CD4-positive, alpha-beta memory T cell (primary cell): Measurements from ENCODE around the gene RIPK1. TPM values are rescaled to one million over a fixed set of nuclear protein-coding genes. Genes with fewer than 3 reads are reported as not detected.

Source experiments
- CTCF ChIA-PET: fragments of 350-600 bp; sonication (Branson Sonifier 250); formaldehyde crosslinking; loops from one replicate; lab custom pipeline; 2021; ENCODE audit warnings: inconsistent platforms; ENCODE audit not compliant: partially characterized antibody; lab: Charles Lee
- POLR2A ChIA-PET: fragments of 350-600 bp; sonication (Branson Sonifier 250); formaldehyde crosslinking; loops from one replicate; lab custom pipeline; 2021; ENCODE audit not compliant: partially characterized antibody; lab: Charles Lee
- DNase-seq, 5 donors: peaks; one replicate each; pipeline versions ENCODE4 v3.0.0 to v3.0.0-alpha.2; 2020 to 2022; ENCODE audit warnings: mixed read lengths in 1 of 5
- H3K27ac ChIP-seq: one replicate; pipeline ENCODE4 v1.7.0; 2013; ENCODE audit warnings: low read depth, low read length
- H3K27me3 ChIP-seq: 2 replicates; pipeline ENCODE4 v1.7.0; 2013; ENCODE audit warnings: mild to moderate bottlenecking, low read length, moderate library complexity; ENCODE audit not compliant: insufficient read depth
- H3K36me3 ChIP-seq: 2 replicates; pipeline ENCODE4 v1.7.0; 2013; ENCODE audit warnings: mild to moderate bottlenecking, low read length, moderate library complexity; ENCODE audit not compliant: insufficient read depth
- H3K4me1 ChIP-seq: 2 replicates; pipeline ENCODE4 v1.7.0; 2013; ENCODE audit warnings: mild to moderate bottlenecking, low read length, moderate library complexity; ENCODE audit not compliant: insufficient read depth
- H3K4me3 ChIP-seq, 2 donors: one replicate each; pipeline ENCODE4 v1.7.0; 2013; ENCODE audit warnings: low read length in 2 of 2, mild to moderate bottlenecking in 1 of 2
- H3K9me3 ChIP-seq, 2 donors: one replicate each; pipeline ENCODE4 v1.7.0; 2013; ENCODE audit warnings: low read length in 2 of 2, control low read depth in 1 of 2; ENCODE audit not compliant: control insufficient read depth in 1 of 2
- H3K27ac Mint-ChIP-seq, 7 donors: one replicate each; pipeline ENCODE4 v1.8.0; 2020 to 2021; ENCODE audit warnings: mixed read lengths in 7 of 7, mild to moderate bottlenecking in 6 of 7, inconsistent platforms in 3 of 7, moderate library complexity in 3 of 7
- H3K27me3 Mint-ChIP-seq, 2 donors: one replicate each; pipeline ENCODE4 v1.8.0; 2020 to 2021; ENCODE audit warnings: mixed read lengths in 2 of 2
- H3K36me3 Mint-ChIP-seq, 2 donors: one replicate each; pipeline ENCODE4 v1.8.0; 2020 to 2021; ENCODE audit warnings: mixed read lengths in 2 of 2, inconsistent platforms in 1 of 2, mild to moderate bottlenecking in 1 of 2
- H3K4me1 Mint-ChIP-seq, 4 donors: one replicate each; pipeline ENCODE4 v1.8.0; 2020 to 2021; ENCODE audit warnings: mixed read lengths in 4 of 4, mild to moderate bottlenecking in 1 of 4
- H3K4me3 Mint-ChIP-seq, 8 donors: one replicate each; pipeline ENCODE4 v1.8.0; 2020 to 2021; ENCODE audit warnings: mixed read lengths in 8 of 8, mild to moderate bottlenecking in 7 of 8, moderate library complexity in 6 of 8, inconsistent platforms in 3 of 8
- H3K9me3 Mint-ChIP-seq, 8 donors: one replicate each; pipeline ENCODE4 v1.8.0; 2020 to 2021; ENCODE audit warnings: mixed read lengths in 8 of 8, mild to moderate bottlenecking in 5 of 8, inconsistent platforms in 3 of 8, moderate library complexity in 1 of 8
- intact Hi-C: fragments of 100-400 bp; cut with micrococcal nuclease; formaldehyde crosslinking; loops from one replicate; pipeline ENCODE4 v1.15.1; 2023
- polyA plus RNA-seq, 2 donors: library from polyadenylated mRNA; unstranded; fragments of 300-500 nt; fragmentation: Illumina TruSeq; gene quantifications; one replicate each; pipeline ENCODE4 v1.2.3, GENCODE V29; 2021
- total RNA-seq, 2 experiments: library from RNA; stranded (reverse); gene quantifications; one replicate each; pipeline ENCODE4 v1.2.3, GENCODE V29; 2021

Gene RIPK1
- total and polyA plus RNA-seq, 4 experiments from 2014 or later, result 13.1 to 39.0 (median 34.8) TPM

DNA sequence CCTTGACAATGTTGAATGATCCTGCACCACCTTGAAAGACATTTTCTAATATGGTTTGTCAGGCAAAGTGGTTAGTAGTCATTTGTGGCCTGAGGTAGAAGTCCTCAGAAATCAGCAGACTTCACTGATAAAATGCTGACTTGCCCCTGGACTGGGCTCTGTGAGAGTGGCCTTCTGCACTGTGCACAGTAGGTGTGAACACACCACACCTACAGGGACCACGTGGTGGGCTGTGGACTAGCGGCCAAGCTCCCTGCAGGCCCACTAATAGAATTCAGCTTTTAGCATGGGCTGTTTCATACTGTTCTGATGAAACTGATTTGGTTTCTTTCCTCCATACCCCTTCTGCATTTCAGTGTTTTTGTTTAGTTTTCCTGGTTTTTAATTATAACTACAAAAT is 57.5 kb downstream of the RIPK1 start:
- no peak for DNase-seq
- ChIA-PET POLR2A (no interaction called here), CTCF (interaction anchor here (0.7 to 7.4 kb wide), 16 partner anchors 9 to 895 kb away, joined by 3 to 83 read pairs (median 4); partner anchors contain the start of gene TUBB2A)
- Mint-ChIP-seq H3K4me3 (no peak overlapping the region), H3K27ac (no peak overlapping the region), H3K9me3 (no peaks in the 10 kb centered on the region), H3K4me1 (peaks cover 0 to 4% (median 0%) of the 10 kb centered on the region in 4 donors), H3K27me3 (no peaks in the 10 kb centered on the region), H3K36me3 (peaks cover 12 to 15% of the 10 kb centered on the region in 2 donors)
- H3K4me3 ChIP-seq, result no peak overlapping the region
- no peaks in the 10 kb centered on the region for H3K4me1 ChIP-seq
- no peaks in the 10 kb centered on the region for H3K27me3 ChIP-seq
- H3K9me3 ChIP-seq, result no peaks in the 10 kb centered on the region
- no peaks in the 10 kb centered on the region for H3K36me3 ChIP-seq
- intact Hi-C loops, result loop anchor here (1.0 to 2.0 kb wide), 4 partner anchors 31 to 606 kb away; partner anchors contain the start of gene TUBB2A
- no peak overlapping the region for H3K27ac ChIP-seq

DNA sequence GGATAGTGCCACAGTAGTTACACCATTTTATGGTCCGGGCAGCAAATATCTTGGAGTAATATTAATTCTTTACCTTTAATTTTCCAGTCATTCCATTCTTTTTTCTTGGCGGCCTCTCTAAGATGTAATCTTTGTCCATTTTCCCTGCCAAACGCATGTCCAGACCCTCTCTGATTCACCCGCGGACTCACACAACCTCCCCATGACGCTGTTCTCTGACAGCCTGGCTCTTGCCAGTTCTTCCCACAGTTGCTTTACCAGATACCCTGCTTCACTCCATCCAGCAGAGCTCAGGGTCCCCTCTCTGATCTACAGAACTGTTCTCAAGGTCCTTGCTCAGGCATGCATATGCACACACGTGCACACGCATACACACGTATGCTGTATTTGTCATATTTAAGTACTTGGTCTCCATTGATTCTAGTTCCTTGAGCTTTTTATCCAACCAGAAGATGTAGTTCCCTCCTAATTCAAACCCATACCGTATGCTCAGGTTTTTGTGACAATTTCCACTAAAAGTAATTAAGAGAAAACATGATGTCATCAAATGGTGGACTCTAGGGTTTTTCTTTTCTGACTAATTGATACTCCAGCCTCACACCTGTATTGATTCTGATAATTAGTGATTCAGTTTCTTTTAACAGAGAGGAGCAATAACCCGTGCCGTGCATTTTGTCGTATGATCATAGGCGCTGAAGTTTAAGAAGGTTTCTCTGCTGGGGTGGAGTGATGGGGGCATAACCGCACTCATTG is 60.2 kb downstream of the RIPK1 start:
- Histone ChIP-seq H3K27me3 (no peaks in the 10 kb centered on the region), H3K27ac (no peak overlapping the region), H3K4me1 (no peaks in the 10 kb centered on the region), H3K4me3 (no peak overlapping the region), H3K36me3 (no peaks in the 10 kb centered on the region), H3K9me3 (no peaks in the 10 kb centered on the region)
- Mint-ChIP-seq H3K4me1 (peaks cover 0 to 4% (median 0%) of the 10 kb centered on the region in 4 donors), H3K27ac (no peak overlapping the region), H3K36me3 (peaks cover 25 to 26% of the 10 kb centered on the region in 2 donors), H3K9me3 (no peaks in the 10 kb centered on the region), H3K27me3 (no peaks in the 10 kb centered on the region), H3K4me3 (no peak overlapping the region)
- POLR2A ChIA-PET, result no interaction called here
- no peak for DNase-seq
- CTCF ChIA-PET, result interaction anchor here (1.2 to 7.4 kb wide), 2 partner anchors 11 to 124 kb away, joined by 3 to 83 read pairs; no protein-coding TSS in a partner anchor
- intact Hi-C loops, result no loop called here

DNA sequence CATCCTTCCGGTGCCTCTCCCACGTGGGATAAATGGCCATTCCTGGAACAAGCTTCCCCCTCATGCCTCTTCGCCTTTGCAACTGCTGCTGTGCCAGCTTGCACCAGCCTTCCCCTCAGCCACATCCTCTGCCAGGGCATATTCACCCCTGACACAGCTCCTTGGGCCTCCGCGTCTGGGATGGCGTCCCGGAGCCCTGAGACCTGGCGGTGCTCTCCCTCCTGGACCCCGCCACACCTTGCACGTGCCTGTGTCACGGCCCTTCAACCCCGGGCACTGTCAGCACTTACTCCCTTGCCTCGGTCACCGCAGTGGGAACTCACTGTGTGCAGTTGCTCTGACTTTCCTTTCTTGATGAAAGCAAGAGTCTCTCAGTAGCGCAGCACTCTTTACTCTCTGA is 63.4 kb downstream of the RIPK1 start:
- H3K4me1 Mint-ChIP-seq, result no peaks in the 10 kb centered on the region
- peaks cover 35 to 41% of the 10 kb centered on the region in 2 donors for H3K36me3 Mint-ChIP-seq
- H3K9me3 ChIP-seq, result no peaks in the 10 kb centered on the region
- H3K4me3 Mint-ChIP-seq, result no peak overlapping the region
- intact Hi-C loops, result no loop called here
- no peak overlapping the region for H3K4me3 ChIP-seq
- CTCF ChIA-PET, result interaction anchor here (7.4 kb wide), 1 partner anchor 121 kb away, joined by 83 read pairs; no protein-coding TSS in a partner anchor
- H3K27ac Mint-ChIP-seq, result peak overlapping the region in 1 of 7 donors; percentile 48
- no peaks in the 10 kb centered on the region for H3K27me3 ChIP-seq
- H3K27ac ChIP-seq, result no peak overlapping the region
- no peaks in the 10 kb centered on the region for H3K4me1 ChIP-seq
- no peak for DNase-seq
- POLR2A ChIA-PET, result no interaction called here
- H3K36me3 ChIP-seq, result no peaks in the 10 kb centered on the region
- no peaks in the 10 kb centered on the region for H3K9me3 Mint-ChIP-seq
- H3K27me3 Mint-ChIP-seq, result no peaks in the 10 kb centered on the region

DNA sequence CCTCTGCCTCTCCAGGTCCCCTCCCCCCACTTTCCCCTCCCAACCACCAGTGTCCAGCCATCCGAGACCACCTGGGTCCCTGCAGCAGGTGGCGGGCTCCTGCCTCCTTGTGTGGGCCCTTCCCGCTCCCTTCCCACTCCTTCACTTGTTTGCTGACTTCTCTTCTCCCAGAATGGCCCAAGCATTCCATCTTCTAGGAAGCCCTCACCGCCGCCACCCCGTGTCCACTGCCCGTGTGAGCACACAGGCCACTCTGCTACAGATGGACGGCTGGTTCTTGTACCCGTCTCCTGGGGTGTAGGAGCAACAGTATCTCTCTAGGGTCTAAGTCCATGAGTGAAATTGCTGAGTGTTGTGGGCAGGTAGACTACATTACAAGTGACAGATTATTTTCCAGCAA is 65.2 kb downstream of the RIPK1 start:
- Mint-ChIP-seq H3K4me3 (no peak overlapping the region), H3K4me1 (no peaks in the 10 kb centered on the region), H3K27me3 (no peaks in the 10 kb centered on the region), H3K9me3 (no peaks in the 10 kb centered on the region), H3K36me3 (peaks cover 42 to 56% of the 10 kb centered on the region in 2 donors), H3K27ac (no peak overlapping the region)
- peaks cover 4% of the 10 kb centered on the region for H3K36me3 ChIP-seq
- no peaks in the 10 kb centered on the region for H3K27me3 ChIP-seq
- intact Hi-C loops, result no loop called here
- POLR2A ChIA-PET, result no interaction called here
- CTCF ChIA-PET, result no interaction called here
- no peaks in the 10 kb centered on the region for H3K9me3 ChIP-seq
- H3K4me3 ChIP-seq, result no peak overlapping the region
- DNase-seq, result no peak
- H3K27ac ChIP-seq, result no peak overlapping the region
- H3K4me1 ChIP-seq, result no peaks in the 10 kb centered on the region

DNA sequence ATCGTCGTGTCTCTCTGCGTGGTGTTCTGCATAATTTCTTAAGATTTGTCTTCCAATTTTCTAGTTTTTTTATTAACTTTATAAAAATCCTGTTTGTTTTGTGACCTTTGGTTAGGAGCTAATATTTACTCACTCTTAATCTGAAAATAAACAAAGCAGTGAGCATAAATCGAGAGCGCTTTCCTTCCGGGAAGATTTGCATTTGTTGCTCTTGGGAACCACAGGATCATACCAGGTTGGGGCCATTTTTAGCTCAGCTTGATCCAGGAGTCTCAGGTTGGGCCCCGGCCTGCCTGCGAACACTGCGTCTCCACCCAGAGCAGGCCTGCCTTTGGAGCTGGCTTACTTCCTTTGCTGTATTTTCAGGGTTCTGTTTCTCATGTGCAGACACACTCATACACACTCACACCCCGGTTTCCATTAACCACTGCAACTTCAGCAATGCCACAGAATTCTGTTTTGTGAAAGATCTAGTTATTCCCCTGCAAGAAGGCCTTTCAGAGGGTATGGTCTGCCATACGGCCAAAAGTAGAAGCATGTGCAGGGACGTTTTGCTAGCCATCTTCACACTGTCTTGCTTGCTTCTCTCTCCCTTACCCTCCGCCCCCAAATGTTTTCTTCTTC is 67.5 kb downstream of the RIPK1 start:
- H3K9me3 ChIP-seq, result no peaks in the 10 kb centered on the region
- intact Hi-C loops, result no loop called here
- Mint-ChIP-seq H3K4me3 (no peak overlapping the region), H3K27me3 (no peaks in the 10 kb centered on the region), H3K27ac (peak overlapping the region in 1 of 7 donors; percentile 56), H3K9me3 (no peaks in the 10 kb centered on the region), H3K36me3 (peaks cover 41 to 62% of the 10 kb centered on the region in 2 donors), H3K4me1 (no peaks in the 10 kb centered on the region)
- CTCF ChIA-PET, result interaction anchor here (1.4 kb wide), 1 partner anchor 10 kb away, joined by 3 read pairs; no protein-coding TSS in a partner anchor
- H3K4me3 ChIP-seq, result no peak overlapping the region
- H3K36me3 ChIP-seq, result peaks cover 4% of the 10 kb centered on the region
- no peaks in the 10 kb centered on the region for H3K27me3 ChIP-seq
- no peak for DNase-seq
- H3K27ac ChIP-seq, result no peak overlapping the region
- H3K4me1 ChIP-seq, result no peaks in the 10 kb centered on the region
- POLR2A ChIA-PET, result no interaction called here

DNA sequence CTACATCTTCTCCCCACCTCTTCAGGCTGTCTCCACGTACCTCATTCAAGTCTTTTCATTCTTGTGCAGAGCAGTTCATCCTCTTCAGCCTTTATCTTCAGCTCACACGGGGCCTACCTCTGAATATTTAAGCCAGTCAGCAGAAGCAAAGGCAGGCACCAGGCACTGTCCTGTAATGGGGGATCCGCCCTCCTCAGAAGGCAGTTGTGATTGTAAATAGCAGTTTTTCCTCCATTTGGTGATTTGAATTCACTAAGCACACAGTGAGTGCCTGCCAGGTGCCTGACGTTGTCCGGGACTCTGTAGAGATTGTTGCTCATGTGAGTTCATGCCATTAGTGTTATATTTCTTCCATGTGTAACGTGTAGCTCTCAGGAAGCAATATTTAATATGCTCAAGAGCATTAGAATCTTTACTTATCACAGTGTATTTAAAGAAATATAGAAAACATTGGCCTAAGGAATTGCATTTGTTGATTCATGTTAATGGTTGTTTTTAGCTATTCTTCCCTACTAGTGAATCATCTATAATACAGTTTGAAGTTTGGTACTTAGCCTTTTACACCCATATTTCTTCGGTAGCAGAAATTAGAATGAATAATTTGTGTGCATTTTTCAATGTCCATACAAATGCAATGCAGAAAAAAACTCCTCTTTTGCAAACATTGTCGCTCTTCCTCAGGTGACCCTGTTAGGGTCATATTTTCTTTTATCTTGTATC is 68.2 kb downstream of the RIPK1 start:
- Histone ChIP-seq H3K4me1 (no peaks in the 10 kb centered on the region), H3K9me3 (no peaks in the 10 kb centered on the region), H3K27me3 (no peaks in the 10 kb centered on the region), H3K36me3 (peaks cover 4% of the 10 kb centered on the region), H3K4me3 (no peak overlapping the region), H3K27ac (no peak overlapping the region)
- no peak for DNase-seq
- H3K27ac Mint-ChIP-seq, result peak overlapping the region in 2 of 7 donors; percentile 17 to 56
- H3K4me1 Mint-ChIP-seq, result no peaks in the 10 kb centered on the region
- H3K9me3 Mint-ChIP-seq, result no peaks in the 10 kb centered on the region
- H3K27me3 Mint-ChIP-seq, result no peaks in the 10 kb centered on the region
- H3K36me3 Mint-ChIP-seq, result peaks cover 38 to 58% of the 10 kb centered on the region in 2 donors
- POLR2A ChIA-PET, result no interaction called here
- no peak overlapping the region for H3K4me3 Mint-ChIP-seq
- intact Hi-C loops, result no loop called here
- CTCF ChIA-PET, result no interaction called here
